ENCODE results near the gene DBN1.

DBN1 gene

GRCh38 chr5:177494346-177495195, 21.1 kb upstream of the DBN1 start:
- TF ChIP-seq, protein P1, sequence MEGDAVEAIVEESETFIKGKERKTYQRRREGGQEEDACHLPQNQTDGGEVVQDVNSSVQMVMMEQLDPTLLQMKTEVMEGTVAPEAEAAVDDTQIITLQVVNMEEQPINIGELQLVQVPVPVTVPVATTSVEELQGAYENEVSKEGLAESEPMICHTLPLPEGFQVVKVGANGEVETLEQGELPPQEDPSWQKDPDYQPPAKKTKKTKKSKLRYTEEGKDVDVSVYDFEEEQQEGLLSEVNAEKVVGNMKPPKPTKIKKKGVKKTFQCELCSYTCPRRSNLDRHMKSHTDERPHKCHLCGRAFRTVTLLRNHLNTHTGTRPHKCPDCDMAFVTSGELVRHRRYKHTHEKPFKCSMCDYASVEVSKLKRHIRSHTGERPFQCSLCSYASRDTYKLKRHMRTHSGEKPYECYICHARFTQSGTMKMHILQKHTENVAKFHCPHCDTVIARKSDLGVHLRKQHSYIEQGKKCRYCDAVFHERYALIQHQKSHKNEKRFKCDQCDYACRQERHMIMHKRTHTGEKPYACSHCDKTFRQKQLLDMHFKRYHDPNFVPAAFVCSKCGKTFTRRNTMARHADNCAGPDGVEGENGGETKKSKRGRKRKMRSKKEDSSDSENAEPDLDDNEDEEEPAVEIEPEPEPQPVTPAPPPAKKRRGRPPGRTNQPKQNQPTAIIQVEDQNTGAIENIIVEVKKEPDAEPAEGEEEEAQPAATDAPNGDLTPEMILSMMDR (IDR thresholded peaks at IDR 0.05; ENCODE audit: insufficient read depth, low read length, missing control alignments) = peak; percentile 69
- H3K4me3 ChIP-seq (ENCODE audit: low read depth, low read length) = peak overlapping the region; percentile 93
- ChIA-PET CTCF (interaction anchor here (0.9 to 16.4 kb wide), 9 partner anchors 8 to 382 kb away, joined by 3 to 261 read pairs (median 4); partner anchors contain the start of gene DBN1), POLR2A (interaction anchor here (0.9 to 15.7 kb wide), 14 partner anchors 15 to 185 kb away, joined by 3 to 401 read pairs (median 6); partner anchors contain the start of genes DBN1, DOK3 and TMED9)
- no peak for DNase-seq (ENCODE audit: low read depth, low spot score)

DNA sequence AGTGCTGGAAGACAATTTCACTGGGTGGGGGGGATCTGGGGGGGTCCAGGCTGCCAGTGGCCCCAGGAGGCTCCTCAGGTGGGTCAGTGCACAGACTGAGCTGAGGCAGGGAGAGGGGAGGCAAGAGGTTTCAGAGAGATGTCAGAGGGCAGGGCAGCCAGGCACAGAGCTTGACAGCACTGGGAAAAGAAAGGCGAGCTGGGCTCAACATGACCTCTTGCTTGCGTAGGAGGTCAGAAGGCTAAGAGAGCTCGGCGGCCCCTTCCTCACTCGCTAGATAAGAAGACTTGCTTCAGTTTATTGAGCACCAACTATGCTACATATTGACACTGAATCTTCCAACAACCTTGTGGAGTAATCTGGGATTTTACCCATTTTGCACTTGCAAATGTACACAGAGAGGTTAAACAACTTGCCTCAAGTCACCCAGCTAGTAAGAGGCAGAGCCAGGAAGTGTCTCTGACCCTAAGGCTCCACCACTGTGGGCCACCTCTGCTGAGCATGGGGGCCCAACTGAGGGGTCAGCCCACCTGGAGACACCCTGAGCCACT, 20.4 kb upstream of the DBN1 start:
- CTCF ChIA-PET = interaction anchor here (1.2 to 16.4 kb wide), 5 partner anchors 8 to 103 kb away, joined by 3 to 261 read pairs (median 8); partner anchors contain the start of gene DBN1
- POLR2A ChIA-PET = interaction anchor here (1.2 to 15.7 kb wide), 6 partner anchors 15 to 60 kb away, joined by 4 to 401 read pairs (median 6); partner anchors contain the start of genes DBN1 and DOK3
- H3K4me3 ChIP-seq (ENCODE audit: low read depth, low read length) = peak overlapping the region; percentile 93
- TF ChIP-seq, protein P1 (IDR thresholded peaks at IDR 0.05; ENCODE audit: insufficient read depth, low read length, missing control alignments) = no peak
- no peak for DNase-seq (ENCODE audit: low read depth, low spot score)

GRCh38 chr5:177492841-177493240, 19.4 kb upstream of the DBN1 start:
- TF ChIP-seq, protein P1 (IDR thresholded peaks at IDR 0.05; ENCODE audit: insufficient read depth, low read length, missing control alignments) = no peak
- ChIA-PET CTCF (interaction anchor here (0.9 to 16.4 kb wide), 7 partner anchors 9 to 102 kb away, joined by 3 to 261 read pairs (median 8); partner anchors contain the start of gene DBN1), POLR2A (interaction anchor here (0.7 to 15.7 kb wide), 4 partner anchors 14 to 45 kb away, joined by 3 to 401 read pairs (median 4); partner anchors contain the start of gene DBN1)
- DNase-seq (ENCODE audit: low read depth, low spot score) = no peak
- H3K4me3 ChIP-seq (ENCODE audit: low read depth, low read length) = no peak overlapping the region; the same call in 1 of the 2 replicates

GRCh38 chr5:177491983-177492746, 18.7 kb upstream of the DBN1 start:
- ChIA-PET POLR2A (interaction anchor here (0.7 to 15.7 kb wide), 4 partner anchors 14 to 44 kb away, joined by 3 to 401 read pairs (median 4); partner anchors contain the start of gene DBN1), CTCF (interaction anchor here (0.9 to 16.4 kb wide), 7 partner anchors 9 to 102 kb away, joined by 3 to 261 read pairs (median 8); partner anchors contain the start of gene DBN1)
- TF ChIP-seq, protein P1 (IDR thresholded peaks at IDR 0.05; ENCODE audit: insufficient read depth, low read length, missing control alignments) = no peak
- no peak for DNase-seq (ENCODE audit: low read depth, low spot score)
- H3K4me3 ChIP-seq (ENCODE audit: low read depth, low read length) = no peak overlapping the region; the same call in 1 of the 2 replicates

- no peak for DNase-seq (ENCODE audit: low read depth, low spot score)
- H3K4me3 ChIP-seq (ENCODE audit: low read depth, low read length) = no peak overlapping the region
- CTCF ChIA-PET = interaction anchor here (1.3 to 16.4 kb wide), 3 partner anchors 10 to 24 kb away, joined by 4 to 261 read pairs (median 13); partner anchors contain the start of gene DBN1
- TF ChIP-seq, protein P1 (IDR thresholded peaks at IDR 0.05; ENCODE audit: insufficient read depth, low read length, missing control alignments) = peak; percentile 80
- POLR2A ChIA-PET = interaction anchor here (15.7 kb wide), 1 partner anchor 14 kb away, joined by 401 read pairs; the partner anchor contains the start of gene DBN1
These were observed 18.1 kb upstream of the DBN1 start for GRCh38 chr5:177491429-177491945.

Measured in AG04449 (cell line).